IMR-90 (cell line): ENCODE data around the gene ELL. TPM values are rescaled to one million over a fixed set of nuclear protein-coding genes. Genes with fewer than 3 reads are reported as not detected.
A peak's percentile ranks its signal among the peaks of the same experiment; 100 is the strongest.

Experiments
- ATAC-seq: fragments of 200-7000 bp; cut with Tn5 transposase; 2 replicates; pipeline ENCODE4 v1.9.1; 2020; ENCODE audit warnings: low read depth, mild to moderate bottlenecking, moderate library complexity
- BruUV-seq: library from RNA; stranded (reverse); fragments of 400-500 nt; replicated peaks from 2 replicates; lab custom pipeline; 2021; lab: Mats Ljungman, UMichigan
- CTCF ChIA-PET: fragments of 300-600 bp; formaldehyde crosslinking; extraction: SDS; loops from one replicate; lab custom pipeline; 2021; ENCODE audit warnings: antibody characterized with exemption; lab: Yijun Ruan, JAX
- POLR2A ChIA-PET: fragments of 300-600 bp; sonication (Branson Sonifier 250); formaldehyde crosslinking; loops from one replicate; lab custom pipeline; 2022; ENCODE audit warnings: antibody characterized with exemption; ENCODE audit not compliant: unreplicated experiment; lab: Charles Lee
- DNase-seq: peaks from one replicate; pipeline ENCODE4 v3.0.0; 2013
- H2AFZ ChIP-seq: replicated peaks from 2 replicates; pipeline ENCODE3; 2013; ENCODE audit warnings: low read length, mild to moderate bottlenecking; ENCODE audit not compliant: poor library complexity
- H2AK5ac ChIP-seq: 2 replicates; pipeline ENCODE4 v1.6.1; 2013; ENCODE audit warnings: low read depth, low read length, inconsistent platforms
- H2AK9ac ChIP-seq: replicated peaks from 2 replicates; pipeline ENCODE3; 2013; ENCODE audit warnings: mild to moderate bottlenecking, low read depth, low read length, moderate library complexity; ENCODE audit not compliant: poor library complexity
- H2BK120ac ChIP-seq: 2 replicates; pipeline ENCODE4 v1.6.1; 2013; ENCODE audit warnings: low read depth, low read length, inconsistent platforms
- H2BK15ac ChIP-seq: 3 replicates; pipeline ENCODE4 v1.6.1; 2013; ENCODE audit warnings: low read depth, low read length, inconsistent platforms
- H2BK20ac ChIP-seq: 2 replicates; pipeline ENCODE4 v1.6.1; 2013; ENCODE audit warnings: low read depth, mild to moderate bottlenecking, inconsistent platforms, low read length, moderate library complexity
- H2BK5ac ChIP-seq: 2 replicates; pipeline ENCODE4 v1.6.1; 2013; ENCODE audit warnings: mild to moderate bottlenecking, low read depth, low read length, inconsistent platforms; ENCODE audit not compliant: poor library complexity, severe bottlenecking
- H3K14ac ChIP-seq: replicated peaks from 2 replicates; pipeline ENCODE4 v1.6.1; 2013; ENCODE audit warnings: low read depth, low read length, inconsistent platforms
- H3K18ac ChIP-seq: 2 replicates; pipeline ENCODE4 v1.6.1; 2013; ENCODE audit warnings: low read depth, low read length, control low read depth
- H3K23ac ChIP-seq: 2 replicates; pipeline ENCODE4 v1.6.1; 2013; ENCODE audit warnings: low read depth, low read length, inconsistent platforms
- H3K27ac ChIP-seq: 2 replicates; pipeline ENCODE4 v1.5.1; 2013; ENCODE audit warnings: mild to moderate bottlenecking, control low read depth, low read length; ENCODE audit not compliant: insufficient read depth
- H3K27me3 ChIP-seq: 2 replicates; pipeline ENCODE4 v1.6.1; 2013; ENCODE audit warnings: low read length; ENCODE audit not compliant: control insufficient read depth, insufficient read depth
- H3K36me3 ChIP-seq: 2 replicates; pipeline ENCODE4 v1.6.1; 2013; ENCODE audit warnings: low read length, mixed read lengths; ENCODE audit not compliant: control insufficient read depth, insufficient read depth
- H3K4ac ChIP-seq: 2 replicates; pipeline ENCODE4 v1.6.1; 2013; ENCODE audit warnings: low read depth, low read length, inconsistent platforms
- H3K4me1 ChIP-seq: 2 replicates; pipeline ENCODE4 v1.6.1; 2013; ENCODE audit warnings: low read length, mixed read lengths; ENCODE audit not compliant: control insufficient read depth, insufficient read depth
- H3K4me2 ChIP-seq: 2 replicates; pipeline ENCODE4 v1.6.1; 2013; ENCODE audit warnings: low read depth, mild to moderate bottlenecking, control low read depth, low read length, moderate library complexity
- H3K4me3 ChIP-seq: 2 replicates; pipeline ENCODE4 v1.5.1; 2013; ENCODE audit warnings: low read depth, mild to moderate bottlenecking, control low read depth, low read length, moderate library complexity; ENCODE audit not compliant: insufficient read depth
- H3K56ac ChIP-seq: 2 replicates; pipeline ENCODE4 v1.6.1; 2013; ENCODE audit warnings: low read length, inconsistent platforms; ENCODE audit not compliant: insufficient read depth; ENCODE audit errors: extremely low read depth
- H3K79me1 ChIP-seq, 2 experiments: 2 replicates each; pipeline ENCODE4 v1.6.1; 2013; ENCODE audit warnings: low read length in 2 of 2, inconsistent platforms in 1 of 2, low read depth in 1 of 2
- H3K9ac ChIP-seq: 2 replicates; pipeline ENCODE4 v1.6.1; 2013; ENCODE audit warnings: low read depth, low read length, control low read depth
- H3K9me1 ChIP-seq: 2 replicates; pipeline ENCODE4 v1.6.1; 2013; ENCODE audit warnings: low read length, inconsistent platforms; ENCODE audit not compliant: insufficient read depth
- H3K9me3 ChIP-seq: 2 replicates; pipeline ENCODE4 v1.6.1; 2013; ENCODE audit warnings: low read length; ENCODE audit not compliant: control insufficient read depth, insufficient read depth
- H4K20me1 ChIP-seq: 2 replicates; pipeline ENCODE4 v1.6.1; 2013; ENCODE audit warnings: low read length, inconsistent platforms; ENCODE audit not compliant: insufficient read depth
- H4K5ac ChIP-seq: 2 replicates; pipeline ENCODE4 v1.6.1; 2013; ENCODE audit warnings: mild to moderate bottlenecking, low read depth, low read length, control low read depth
- H4K8ac ChIP-seq, 2 experiments: 2 replicates each; pipeline ENCODE4 v1.6.1; 2013; ENCODE audit warnings: low read depth in 2 of 2, low read length in 2 of 2, control low read depth in 1 of 2, inconsistent platforms in 1 of 2
- H4K91ac ChIP-seq: 2 replicates; pipeline ENCODE4 v1.6.1; 2013; ENCODE audit warnings: low read depth, low read length, inconsistent platforms; ENCODE audit not compliant: insufficient read depth
- BHLHE40 ChIP-seq: fragments of 150-350 bp; IDR thresholded peaks from 2 replicates; pipeline ENCODE4 v1.6.1; 2016; ENCODE audit warnings: mild to moderate bottlenecking, low read depth, low read length
- CEBPB ChIP-seq: IDR thresholded peaks from 2 replicates; pipeline ENCODE4 v1.6.1; 2012; ENCODE audit warnings: low read depth, low read length, improper control_type of control experiment
- FOS ChIP-seq: fragments of 150-350 bp; IDR thresholded peaks from 2 replicates; pipeline ENCODE4 v1.6.1; 2016; ENCODE audit warnings: low read depth, low read length
- MAZ ChIP-seq: IDR thresholded peaks from 2 replicates; pipeline ENCODE4 v1.6.1; 2012; ENCODE audit warnings: low read depth, mild to moderate bottlenecking, low read length, improper control_type of control experiment, moderate library complexity, borderline replicate concordance
- MXI1 ChIP-seq: IDR thresholded peaks from 2 replicates; pipeline ENCODE4 v1.6.1; 2012; ENCODE audit warnings: low read depth, mild to moderate bottlenecking, low read length, moderate library complexity, borderline replicate concordance
- POLR2A ChIP-seq: IDR thresholded peaks from 2 replicates; pipeline ENCODE4 v1.6.1; 2012; ENCODE audit warnings: mild to moderate bottlenecking, low read depth, low read length
- RAD21 ChIP-seq: IDR thresholded peaks from 2 replicates; pipeline ENCODE4 v1.6.1; 2012; ENCODE audit warnings: low read length, improper control_type of control experiment
- USF2 ChIP-seq: fragments of 150-350 bp; IDR thresholded peaks from 2 replicates; pipeline ENCODE4 v1.6.1; 2017; ENCODE audit warnings: mild to moderate bottlenecking, antibody characterized with exemption, low read length, low read depth
- WGBS, 2 experiments: methylation state at CpG; one replicate each; pipeline versions ENCODE4 v1.1.5 to v1.1.7; 2013; ENCODE audit warnings: missing lambda C conversion rate in 2 of 2; ENCODE audit not compliant: insufficient read length in 1 of 2; ENCODE audit errors: extremely low coverage in 2 of 2; 5-methylcytosine and 5-hydroxymethylcytosine counted together
- dilution Hi-C: fragments of 300-500 bp; cut with HindIII; formaldehyde crosslinking; loops from one replicate; pipeline ENCODE4 v1.14.3; 2018; ENCODE audit warnings: low sequenced_read_pairs; ENCODE audit not compliant: unreplicated experiment
- in situ Hi-C: fragments of 300-500 bp; cut with MboI; formaldehyde crosslinking; loops from 3 replicates; pipeline ENCODE4 v1.14.3; 2019; ENCODE audit warnings: low sequenced_read_pairs, inconsistent platforms, mixed read lengths
- intact Hi-C: fragments of 100-400 bp; cut with micrococcal nuclease; formaldehyde crosslinking; loops from 2 replicates; pipeline ENCODE4 v1.10.0; 2022
- polyA plus RNA-seq, 3 experiments: library from polyadenylated mRNA; depleted of rRNA; stranded (reverse); fragments of >200 nt; gene quantifications; 2 replicates each; pipeline ENCODE4 v1.2.3, GENCODE V29; 2012; ENCODE audit warnings: low replicate concordance in 1 of 3
- total RNA-seq: library from RNA; depleted of rRNA; stranded (reverse); fragments of >200 nt; gene quantifications from 2 replicates; pipeline ENCODE4 v1.2.3, GENCODE V29; 2012
- TF ChIP-seq, protein P1 (sequence below): conservative IDR thresholded peaks from 2 replicates; pipeline ENCODE4 v1.5.1; 2012; ENCODE audit warnings: mild to moderate bottlenecking, low read depth, low read length, improper control_type of control experiment

ELL gene
- total and polyA plus RNA-seq, 2 of the 4 experiments (the other 2 are of a cell fraction) = 6.3 to 13.1 TPM

- intact Hi-C loops = no loop called here
- no peak overlapping the region for H2BK5ac ChIP-seq
- no peak overlapping the region for H4K8ac ChIP-seq
- DNase-seq (no peak), ATAC-seq (no peak)
- H2BK20ac ChIP-seq = no peak overlapping the region
- no peak overlapping the region for H3K56ac ChIP-seq
- no peak overlapping the region for H3K4ac ChIP-seq
- peaks cover 53% of the 10 kb centered on the region for H3K9me1 ChIP-seq
- 100% methylated on average over 2 of the region's 5 CpGs; no CpG with 5 or more reads in 1 of the 2 experiments for WGBS, 2 experiments
- no peak overlapping the region for H3K23ac ChIP-seq
- TF ChIP-seq MAZ (no peak), BHLHE40 (no peak), CEBPB (no peak), USF2 (no peak), RAD21 (no peak; the same call in 1 of the 2 replicates), POLR2A (no peak), FOS (no peak), MXI1 (no peak)
- TF ChIP-seq, protein P1, sequence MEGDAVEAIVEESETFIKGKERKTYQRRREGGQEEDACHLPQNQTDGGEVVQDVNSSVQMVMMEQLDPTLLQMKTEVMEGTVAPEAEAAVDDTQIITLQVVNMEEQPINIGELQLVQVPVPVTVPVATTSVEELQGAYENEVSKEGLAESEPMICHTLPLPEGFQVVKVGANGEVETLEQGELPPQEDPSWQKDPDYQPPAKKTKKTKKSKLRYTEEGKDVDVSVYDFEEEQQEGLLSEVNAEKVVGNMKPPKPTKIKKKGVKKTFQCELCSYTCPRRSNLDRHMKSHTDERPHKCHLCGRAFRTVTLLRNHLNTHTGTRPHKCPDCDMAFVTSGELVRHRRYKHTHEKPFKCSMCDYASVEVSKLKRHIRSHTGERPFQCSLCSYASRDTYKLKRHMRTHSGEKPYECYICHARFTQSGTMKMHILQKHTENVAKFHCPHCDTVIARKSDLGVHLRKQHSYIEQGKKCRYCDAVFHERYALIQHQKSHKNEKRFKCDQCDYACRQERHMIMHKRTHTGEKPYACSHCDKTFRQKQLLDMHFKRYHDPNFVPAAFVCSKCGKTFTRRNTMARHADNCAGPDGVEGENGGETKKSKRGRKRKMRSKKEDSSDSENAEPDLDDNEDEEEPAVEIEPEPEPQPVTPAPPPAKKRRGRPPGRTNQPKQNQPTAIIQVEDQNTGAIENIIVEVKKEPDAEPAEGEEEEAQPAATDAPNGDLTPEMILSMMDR = no peak
- ChIA-PET CTCF (interaction anchor here (1.0 kb wide), 1 partner anchor 23 kb away, joined by 3 read pairs; no protein-coding TSS in a partner anchor), POLR2A (no interaction called here)
- peaks cover 43% of the 10 kb centered on the region for H3K4me1 ChIP-seq
- no peak overlapping the region for H3K27ac ChIP-seq
- no peak overlapping the region for H4K5ac ChIP-seq
- peaks cover 42 to 98% of the 10 kb centered on the region in 2 experiments for H3K79me1 ChIP-seq
- no peak overlapping the region for H3K4me2 ChIP-seq
- in situ Hi-C loops = no loop called here
- peak overlapping the region; percentile 42; the same call in 1 of the 2 replicates for H3K14ac ChIP-seq
- H3K18ac ChIP-seq = no peak overlapping the region
- H2AK9ac ChIP-seq = no peak overlapping the region
- dilution Hi-C loops = no loop called here
- H3K36me3 ChIP-seq = no peaks in the 10 kb centered on the region
- no peak overlapping the region for H2BK120ac ChIP-seq
- H3K27me3 ChIP-seq = no peaks in the 10 kb centered on the region
- H2BK15ac ChIP-seq = no peak overlapping the region
- BruUV-seq = no TSS peak
- peaks cover 86% of the 10 kb centered on the region for H4K20me1 ChIP-seq
- no peak overlapping the region for H4K91ac ChIP-seq
- peak overlapping the region; percentile 27 for H2AK5ac ChIP-seq
- no peak overlapping the region for H3K9ac ChIP-seq
- H3K4me3 ChIP-seq = no peak overlapping the region
- H2AFZ ChIP-seq = no peak overlapping the region
- no peaks in the 10 kb centered on the region for H3K9me3 ChIP-seq
These were observed 36.9 kb downstream of the ELL start for GRCh38 chr19:18484992-18485391.
